HepG2 (cell line): ENCODE measurements around the gene NME4. TPM values are rescaled to one million over a fixed set of nuclear protein-coding genes. Genes with fewer than 3 reads are reported as not detected.

Experiments used
- MTA1 ChIP-seq: sonication (generic); formaldehyde crosslinking; IDR thresholded peaks from 2 replicates; pipeline ENCODE4 v1.4.0; 2020; ENCODE audit warnings: missing genetic modification reagents, mild to moderate bottlenecking, borderline replicate concordance
- PHF21A ChIP-seq: sonication (generic); formaldehyde crosslinking; IDR thresholded peaks from 2 replicates; pipeline ENCODE4 v1.5.0; 2020; ENCODE audit warnings: mild to moderate bottlenecking, missing genetic modification reagents
- SIN3A ChIP-seq: IDR thresholded peaks from 2 replicates; pipeline ENCODE4 v1.6.1; 2011; ENCODE audit warnings: low read depth, mild to moderate bottlenecking, control low read depth, low read length, borderline replicate concordance
- TBL1XR1 ChIP-seq: fragments of 150-350 bp; IDR thresholded peaks from 2 replicates; pipeline ENCODE4 v1.6.1; 2014; ENCODE audit warnings: borderline replicate concordance, low read length; ENCODE audit not compliant: partially characterized antibody
- TBX3 ChIP-seq: fragments of 450-650 bp; IDR thresholded peaks from 2 replicates; pipeline ENCODE4 v1.6.1; 2017; ENCODE audit warnings: antibody characterized with exemption, mild to moderate bottlenecking, inconsistent platforms, borderline replicate concordance
- TCF12 ChIP-seq, 2 experiments: fragments of 450-650 bp in 1 of 2; sonication (generic) in 1 of 2; formaldehyde crosslinking in 1 of 2; IDR thresholded peaks; 2 replicates each; pipeline versions ENCODE4 v1.6.1 to v1.8.0; 2017 to 2022; ENCODE audit warnings: antibody characterized with exemption in 1 of 2, mild to moderate bottlenecking in 1 of 2, missing genetic modification reagents in 1 of 2, moderate library complexity in 1 of 2
- ZNF10 ChIP-seq: sonication (generic); formaldehyde crosslinking; IDR thresholded peaks from 2 replicates; pipeline ENCODE4 v1.4.0; 2020; ENCODE audit warnings: mild to moderate bottlenecking, low read depth, missing genetic modification reagents, borderline replicate concordance
- ZNF570 ChIP-seq: sonication (generic); formaldehyde crosslinking; IDR thresholded peaks from 2 replicates; pipeline ENCODE4 v1.4.0; 2020; ENCODE audit warnings: mild to moderate bottlenecking, missing genetic modification reagents, borderline replicate concordance
- ZNF572 ChIP-seq: sonication (generic); formaldehyde crosslinking; IDR thresholded peaks from 2 replicates; pipeline ENCODE4 v1.5.1; 2020; ENCODE audit warnings: mild to moderate bottlenecking, missing genetic modification reagents
- polyA plus RNA-seq, 8 experiments: library from polyadenylated mRNA; depleted of rRNA in 3 of 8; stranded (reverse) in 7 of 8; unstranded in 1 of 8; fragments of >200 nt; fragmentation: Illumina TruSeq in 4 of 8; extraction: Trizol in 4 of 8; gene quantifications; 2 replicates each; pipeline versions ENCODE4 v1.2.1 to v1.2.3, GENCODE V29; 2011 to 2016; ENCODE audit warnings: low read depth in 4 of 8, missing spikeins in 1 of 8, mixed read lengths in 1 of 8; ENCODE audit not compliant: insufficient read depth in 1 of 8
- total RNA-seq, 5 experiments: library from RNA; depleted of rRNA; stranded (reverse); fragments of >200 nt; fragmentation: Illumina TruSeq; extraction: Trizol; gene quantifications; 2 replicates each; pipeline ENCODE4 v1.2.3, GENCODE V29; 2016; ENCODE audit warnings: low read depth in 1 of 5
- TF ChIP-seq, protein P1 (sequence below): sonication (generic); formaldehyde crosslinking; IDR thresholded peaks from 2 replicates; pipeline ENCODE4 v1.5.0; 2020; ENCODE audit warnings: missing genetic modification reagents, mild to moderate bottlenecking, borderline replicate concordance
- TF ChIP-seq, protein P2 (sequence below): IDR thresholded peaks from 2 replicates; pipeline ENCODE4 v1.6.1; 2016; ENCODE audit warnings: low read depth
- TF ChIP-seq, protein P3 (sequence below): sonication (generic); formaldehyde crosslinking; IDR thresholded peaks from 2 replicates; pipeline ENCODE4 v1.4.0; 2020; ENCODE audit warnings: missing genetic modification reagents
- TF ChIP-seq, protein P4 (sequence below): IDR thresholded peaks from 2 replicates; pipeline ENCODE4 v1.6.1; 2018; ENCODE audit warnings: missing genetic modification reagents
- TF ChIP-seq, protein P5 (sequence below): sonication (generic); formaldehyde crosslinking; IDR thresholded peaks from 2 replicates; pipeline ENCODE4 v1.4.0; 2020; ENCODE audit warnings: missing genetic modification reagents, borderline replicate concordance
- TF ChIP-seq, protein P6 (sequence below): sonication (generic); formaldehyde crosslinking; IDR thresholded peaks from 2 replicates; pipeline ENCODE4 v1.5.1; 2020; ENCODE audit warnings: missing genetic modification reagents, mild to moderate bottlenecking, borderline replicate concordance
- TF ChIP-seq, protein P7 (sequence below): IDR thresholded peaks from 2 replicates; pipeline ENCODE4 v1.6.1; 2016; ENCODE audit warnings: mild to moderate bottlenecking

NME4 gene
- total and polyA plus RNA-seq, 2 of the 13 experiments (the other 11 are each of a cell fraction or from before 2014, with no cell fraction given) = 121 to 263 TPM

DNA sequence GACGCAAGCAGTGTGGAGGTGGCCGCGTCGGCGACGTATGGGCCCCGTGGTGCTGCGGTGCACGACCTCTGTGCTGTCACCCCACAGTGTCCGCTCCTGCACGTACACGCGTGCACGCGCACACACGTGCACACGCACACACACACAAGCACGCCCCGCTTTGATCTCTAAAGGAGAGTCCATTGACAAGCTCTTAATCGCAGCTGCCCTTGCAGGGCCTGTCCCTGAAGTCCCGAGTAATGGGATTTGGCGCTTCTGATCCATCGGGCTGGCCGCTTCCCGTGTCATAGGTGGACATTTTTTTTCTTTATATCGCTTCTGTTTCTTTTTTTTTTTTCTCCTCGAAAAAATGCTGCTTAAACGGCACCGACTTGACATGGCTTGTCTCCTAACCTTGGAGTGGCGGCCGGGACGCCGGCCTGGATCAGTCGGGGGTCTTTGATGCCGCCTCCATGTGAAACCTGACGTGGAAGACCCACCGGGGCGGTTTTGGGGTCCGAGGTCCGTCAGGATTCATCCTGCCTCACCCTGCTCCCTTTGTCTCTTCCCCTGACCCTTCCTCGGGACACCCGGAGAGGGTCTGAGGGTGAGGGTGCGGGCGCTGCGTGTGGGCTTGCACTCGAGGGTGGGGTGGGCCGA is 36.2 kb upstream of the NME4 start (continued):
- TF ChIP-seq, protein P1, sequence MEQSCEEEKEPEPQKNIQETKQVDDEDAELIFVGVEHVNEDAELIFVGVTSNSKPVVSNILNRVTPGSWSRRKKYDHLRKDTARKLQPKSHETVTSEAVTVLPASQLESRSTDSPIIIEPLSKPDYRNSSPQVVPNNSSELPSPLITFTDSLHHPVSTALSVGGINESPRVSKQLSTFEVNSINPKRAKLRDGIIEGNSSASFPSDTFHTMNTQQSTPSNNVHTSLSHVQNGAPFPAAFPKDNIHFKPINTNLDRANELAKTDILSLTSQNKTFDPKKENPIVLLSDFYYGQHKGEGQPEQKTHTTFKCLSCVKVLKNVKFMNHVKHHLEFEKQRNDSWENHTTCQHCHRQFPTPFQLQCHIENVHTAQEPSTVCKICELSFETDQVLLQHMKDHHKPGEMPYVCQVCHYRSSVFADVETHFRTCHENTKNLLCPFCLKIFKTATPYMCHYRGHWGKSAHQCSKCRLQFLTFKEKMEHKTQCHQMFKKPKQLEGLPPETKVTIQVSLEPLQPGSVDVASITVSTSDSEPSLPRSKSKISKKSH (CRISPR knock-in tag) = no peak
- TF ChIP-seq, protein P2, sequence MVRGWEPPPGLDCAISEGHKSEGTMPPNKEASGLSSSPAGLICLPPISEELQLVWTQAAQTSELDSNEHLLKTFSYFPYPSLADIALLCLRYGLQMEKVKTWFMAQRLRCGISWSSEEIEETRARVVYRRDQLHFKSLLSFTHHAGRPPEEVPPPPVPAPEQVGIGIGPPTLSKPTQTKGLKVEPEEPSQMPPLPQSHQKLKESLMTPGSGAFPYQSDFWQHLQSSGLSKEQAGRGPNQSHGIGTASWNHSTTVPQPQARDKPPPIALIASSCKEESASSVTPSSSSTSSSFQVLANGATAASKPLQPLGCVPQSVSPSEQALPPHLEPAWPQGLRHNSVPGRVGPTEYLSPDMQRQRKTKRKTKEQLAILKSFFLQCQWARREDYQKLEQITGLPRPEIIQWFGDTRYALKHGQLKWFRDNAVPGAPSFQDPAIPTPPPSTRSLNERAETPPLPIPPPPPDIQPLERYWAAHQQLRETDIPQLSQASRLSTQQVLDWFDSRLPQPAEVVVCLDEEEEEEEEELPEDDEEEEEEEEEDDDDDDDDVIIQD (CRISPR knock-in tag) = no peak
- TF ChIP-seq TBL1XR1 = no peak
- TF ChIP-seq PHF21A (CRISPR knock-in tag) = 0 out of 2 replicates have a peak, but pooled peaks have one; percentile 4
- TF ChIP-seq, protein P3, sequence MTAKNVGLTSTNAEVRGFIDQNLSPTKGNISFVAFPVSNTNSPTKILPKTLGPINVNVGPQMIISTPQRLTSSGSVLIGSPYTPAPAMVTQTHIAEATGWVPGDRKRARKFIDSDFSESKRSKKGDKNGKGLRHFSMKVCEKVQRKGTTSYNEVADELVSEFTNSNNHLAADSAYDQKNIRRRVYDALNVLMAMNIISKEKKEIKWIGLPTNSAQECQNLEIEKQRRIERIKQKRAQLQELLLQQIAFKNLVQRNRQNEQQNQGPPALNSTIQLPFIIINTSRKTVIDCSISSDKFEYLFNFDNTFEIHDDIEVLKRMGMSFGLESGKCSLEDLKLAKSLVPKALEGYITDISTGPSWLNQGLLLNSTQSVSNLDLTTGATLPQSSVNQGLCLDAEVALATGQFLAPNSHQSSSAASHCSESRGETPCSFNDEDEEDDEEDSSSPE (CRISPR knock-in tag) = no peak
- TF ChIP-seq SIN3A = no peak
- no peak for TF ChIP-seq MTA1 (CRISPR knock-in tag)
- no peak for TF ChIP-seq ZNF570 (CRISPR knock-in tag)
- no peak for TF ChIP-seq TCF12 (IDR thresholded peaks at IDR 0.05)
- 0 out of 2 replicates have a peak, but pooled peaks have one; percentile 6 for TF ChIP-seq TCF12 (CRISPR knock-in tag; IDR thresholded peaks at IDR 0.05)
- no peak for TF ChIP-seq ZNF10 (CRISPR knock-in tag)
- TF ChIP-seq, protein P4, sequence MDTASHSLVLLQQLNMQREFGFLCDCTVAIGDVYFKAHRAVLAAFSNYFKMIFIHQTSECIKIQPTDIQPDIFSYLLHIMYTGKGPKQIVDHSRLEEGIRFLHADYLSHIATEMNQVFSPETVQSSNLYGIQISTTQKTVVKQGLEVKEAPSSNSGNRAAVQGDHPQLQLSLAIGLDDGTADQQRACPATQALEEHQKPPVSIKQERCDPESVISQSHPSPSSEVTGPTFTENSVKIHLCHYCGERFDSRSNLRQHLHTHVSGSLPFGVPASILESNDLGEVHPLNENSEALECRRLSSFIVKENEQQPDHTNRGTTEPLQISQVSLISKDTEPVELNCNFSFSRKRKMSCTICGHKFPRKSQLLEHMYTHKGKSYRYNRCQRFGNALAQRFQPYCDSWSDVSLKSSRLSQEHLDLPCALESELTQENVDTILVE (CRISPR knock-in tag) = no peak
- TF ChIP-seq, protein P5, sequence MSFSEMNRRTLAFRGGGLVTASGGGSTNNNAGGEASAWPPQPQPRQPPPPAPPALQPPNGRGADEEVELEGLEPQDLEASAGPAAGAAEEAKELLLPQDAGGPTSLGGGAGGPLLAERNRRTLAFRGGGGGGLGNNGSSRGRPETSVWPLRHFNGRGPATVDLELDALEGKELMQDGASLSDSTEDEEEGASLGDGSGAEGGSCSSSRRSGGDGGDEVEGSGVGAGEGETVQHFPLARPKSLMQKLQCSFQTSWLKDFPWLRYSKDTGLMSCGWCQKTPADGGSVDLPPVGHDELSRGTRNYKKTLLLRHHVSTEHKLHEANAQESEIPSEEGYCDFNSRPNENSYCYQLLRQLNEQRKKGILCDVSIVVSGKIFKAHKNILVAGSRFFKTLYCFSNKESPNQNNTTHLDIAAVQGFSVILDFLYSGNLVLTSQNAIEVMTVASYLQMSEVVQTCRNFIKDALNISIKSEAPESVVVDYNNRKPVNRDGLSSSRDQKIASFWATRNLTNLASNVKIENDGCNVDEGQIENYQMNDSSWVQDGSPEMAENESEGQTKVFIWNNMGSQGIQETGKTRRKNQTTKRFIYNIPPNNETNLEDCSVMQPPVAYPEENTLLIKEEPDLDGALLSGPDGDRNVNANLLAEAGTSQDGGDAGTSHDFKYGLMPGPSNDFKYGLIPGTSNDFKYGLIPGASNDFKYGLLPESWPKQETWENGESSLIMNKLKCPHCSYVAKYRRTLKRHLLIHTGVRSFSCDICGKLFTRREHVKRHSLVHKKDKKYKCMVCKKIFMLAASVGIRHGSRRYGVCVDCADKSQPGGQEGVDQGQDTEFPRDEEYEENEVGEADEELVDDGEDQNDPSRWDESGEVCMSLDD (CRISPR knock-in tag) = no peak
- TF ChIP-seq TBX3 = no peak
- TF ChIP-seq, protein P6, sequence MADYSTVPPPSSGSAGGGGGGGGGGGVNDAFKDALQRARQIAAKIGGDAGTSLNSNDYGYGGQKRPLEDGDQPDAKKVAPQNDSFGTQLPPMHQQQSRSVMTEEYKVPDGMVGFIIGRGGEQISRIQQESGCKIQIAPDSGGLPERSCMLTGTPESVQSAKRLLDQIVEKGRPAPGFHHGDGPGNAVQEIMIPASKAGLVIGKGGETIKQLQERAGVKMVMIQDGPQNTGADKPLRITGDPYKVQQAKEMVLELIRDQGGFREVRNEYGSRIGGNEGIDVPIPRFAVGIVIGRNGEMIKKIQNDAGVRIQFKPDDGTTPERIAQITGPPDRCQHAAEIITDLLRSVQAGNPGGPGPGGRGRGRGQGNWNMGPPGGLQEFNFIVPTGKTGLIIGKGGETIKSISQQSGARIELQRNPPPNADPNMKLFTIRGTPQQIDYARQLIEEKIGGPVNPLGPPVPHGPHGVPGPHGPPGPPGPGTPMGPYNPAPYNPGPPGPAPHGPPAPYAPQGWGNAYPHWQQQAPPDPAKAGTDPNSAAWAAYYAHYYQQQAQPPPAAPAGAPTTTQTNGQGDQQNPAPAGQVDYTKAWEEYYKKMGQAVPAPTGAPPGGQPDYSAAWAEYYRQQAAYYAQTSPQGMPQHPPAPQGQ (CRISPR knock-in tag) = no peak
- TF ChIP-seq, protein P7, sequence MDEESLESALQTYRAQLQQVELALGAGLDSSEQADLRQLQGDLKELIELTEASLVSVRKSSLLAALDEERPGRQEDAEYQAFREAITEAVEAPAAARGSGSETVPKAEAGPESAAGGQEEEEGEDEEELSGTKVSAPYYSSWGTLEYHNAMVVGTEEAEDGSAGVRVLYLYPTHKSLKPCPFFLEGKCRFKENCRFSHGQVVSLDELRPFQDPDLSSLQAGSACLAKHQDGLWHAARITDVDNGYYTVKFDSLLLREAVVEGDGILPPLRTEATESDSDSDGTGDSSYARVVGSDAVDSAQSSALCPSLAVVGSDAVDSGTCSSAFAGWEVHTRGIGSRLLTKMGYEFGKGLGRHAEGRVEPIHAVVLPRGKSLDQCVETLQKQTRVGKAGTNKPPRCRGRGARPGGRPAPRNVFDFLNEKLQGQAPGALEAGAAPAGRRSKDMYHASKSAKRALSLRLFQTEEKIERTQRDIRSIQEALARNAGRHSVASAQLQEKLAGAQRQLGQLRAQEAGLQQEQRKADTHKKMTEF = no peak
- no peak for TF ChIP-seq ZNF572 (CRISPR knock-in tag)
